Smooth muscle cell of the brain vasculature (primary cell): ENCODE data around the gene RUSF1.
"Not testable (repeated sequence)": the region's sequence is repeated elsewhere in the genome, so short reads cannot be mapped to it uniquely, and the experiment has no call there.

Experiments
- DNase-seq: peaks from one replicate; pipeline ENCODE4 v3.0.0-alpha.2; 2012; ENCODE audit warnings: low read depth, low spot score

The RUSF1 gene

DNA sequence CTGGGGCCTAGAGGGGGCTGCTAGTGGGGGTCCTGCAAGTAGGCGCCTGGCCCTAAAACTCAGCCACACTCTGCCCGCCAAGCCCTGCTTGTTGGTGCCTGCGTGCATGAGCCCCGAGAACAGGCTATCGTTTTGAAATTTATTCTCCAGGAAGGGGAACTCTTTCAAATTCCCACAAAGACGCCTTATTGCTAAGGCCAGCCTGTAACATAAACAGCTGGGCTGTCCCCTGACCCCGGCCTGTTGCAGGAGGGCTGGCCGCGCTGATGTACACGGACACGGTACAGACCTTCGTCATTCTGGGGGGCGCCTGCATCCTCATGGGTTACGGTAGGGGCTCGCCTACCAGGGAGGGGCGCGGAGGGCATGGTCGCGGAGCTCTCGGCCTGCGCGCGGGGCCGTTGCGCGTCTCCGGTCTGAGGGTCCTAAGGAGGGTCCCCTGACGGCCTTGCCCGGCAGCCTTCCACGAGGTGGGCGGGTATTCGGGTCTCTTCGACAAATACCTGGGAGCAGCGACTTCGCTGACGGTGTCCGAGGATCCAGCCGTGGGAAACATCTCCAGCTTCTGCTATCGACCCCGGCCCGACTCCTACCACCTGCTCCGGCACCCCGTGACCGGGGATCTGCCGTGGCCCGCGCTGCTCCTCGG, 21.0 kb downstream of the RUSF1 start:
- no peak for DNase-seq

DNA sequence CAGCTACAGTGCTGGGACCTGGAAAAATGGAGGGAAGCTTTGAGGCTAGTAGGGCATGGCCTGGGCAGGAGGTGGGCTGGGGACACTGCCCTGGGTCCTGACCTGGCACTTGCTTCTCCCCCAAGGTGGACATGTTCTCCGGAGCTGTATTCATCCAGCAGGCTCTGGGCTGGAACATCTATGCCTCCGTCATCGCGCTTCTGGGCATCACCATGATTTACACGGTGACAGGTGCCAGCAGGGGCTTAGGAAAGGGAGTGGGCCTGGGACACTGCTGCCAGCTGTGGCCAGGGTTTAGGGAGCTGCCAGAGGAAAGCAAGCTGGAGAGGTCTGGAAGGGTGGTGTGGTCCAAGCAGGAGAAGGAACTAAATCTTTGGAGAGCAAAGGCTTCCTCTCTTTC, 22.1 kb downstream of the RUSF1 start:
- DNase-seq, result no peak

DNA sequence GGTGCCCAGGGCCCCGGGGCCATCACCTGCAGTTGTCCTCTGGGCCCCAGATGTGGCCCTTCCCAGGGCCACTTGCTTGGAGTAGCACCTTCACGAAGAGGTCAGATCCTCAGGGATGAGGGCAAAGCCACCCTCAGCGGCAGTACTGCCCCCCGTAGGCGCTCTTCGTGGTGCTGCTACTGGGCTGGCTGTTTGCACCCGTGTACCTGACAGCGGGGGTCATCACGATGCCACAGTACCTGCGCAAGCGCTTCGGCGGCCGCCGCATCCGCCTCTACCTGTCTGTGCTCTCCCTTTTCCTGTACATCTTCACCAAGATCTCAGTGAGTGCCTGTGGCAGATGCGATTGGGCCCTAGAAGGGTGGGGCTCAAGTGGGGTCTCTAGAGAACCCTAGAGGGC, 22.6 kb downstream of the RUSF1 start:
- no peak for DNase-seq

DNA sequence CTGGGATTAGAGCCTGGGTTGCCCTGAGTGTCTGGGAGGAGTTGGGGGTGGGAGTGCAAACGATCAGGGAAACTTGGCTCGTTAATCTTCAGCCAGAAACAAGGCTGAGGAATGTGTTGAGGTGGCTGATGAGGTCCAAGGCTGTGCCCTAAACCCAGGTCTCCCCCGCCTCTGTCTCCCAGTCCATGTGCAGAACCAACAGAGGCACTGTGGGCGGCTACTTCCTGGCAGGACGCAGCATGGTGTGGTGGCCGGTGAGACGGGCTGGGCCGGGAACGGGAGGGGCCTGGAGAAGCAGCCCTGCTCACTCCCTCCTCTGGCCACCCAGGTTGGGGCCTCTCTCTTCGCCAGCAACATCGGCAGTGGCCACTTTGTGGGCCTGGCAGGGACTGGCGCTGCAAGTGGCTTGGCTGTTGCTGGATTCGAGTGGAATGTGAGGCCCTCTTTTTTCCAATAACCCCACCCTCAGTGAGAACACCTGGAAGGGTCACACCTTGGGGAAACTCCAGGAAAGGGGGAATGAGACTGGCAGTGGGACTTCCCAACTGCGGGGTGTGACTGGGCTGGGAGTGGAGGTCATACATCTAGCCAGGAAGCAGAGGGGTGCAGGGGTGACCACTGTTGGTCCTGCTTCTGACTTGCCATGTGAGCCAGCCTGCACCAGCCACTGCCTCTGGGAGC, 23.6 kb downstream of the RUSF1 start:
- DNase-seq, result no peak

DNA sequence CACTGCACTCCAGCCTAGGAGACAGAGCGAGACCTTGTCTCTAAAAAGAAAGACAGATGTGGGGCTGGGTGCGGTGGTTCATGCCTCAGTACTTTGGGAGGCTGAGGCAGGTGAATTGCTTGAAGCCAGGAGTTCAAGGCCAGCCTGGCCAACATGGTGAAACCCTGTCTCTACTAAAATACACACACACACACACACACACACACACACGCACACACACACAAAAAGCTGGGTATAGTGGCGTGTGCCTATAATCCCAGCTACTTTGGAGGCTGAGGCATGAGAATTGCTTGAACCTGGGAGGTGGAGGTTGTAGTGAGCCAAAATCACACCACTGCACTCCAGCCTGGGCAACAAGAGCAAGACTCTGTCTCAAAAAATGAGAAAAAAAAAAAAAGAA, 24.1 kb downstream of the RUSF1 start:
- DNase-seq, result not testable (repeated sequence)

DNA sequence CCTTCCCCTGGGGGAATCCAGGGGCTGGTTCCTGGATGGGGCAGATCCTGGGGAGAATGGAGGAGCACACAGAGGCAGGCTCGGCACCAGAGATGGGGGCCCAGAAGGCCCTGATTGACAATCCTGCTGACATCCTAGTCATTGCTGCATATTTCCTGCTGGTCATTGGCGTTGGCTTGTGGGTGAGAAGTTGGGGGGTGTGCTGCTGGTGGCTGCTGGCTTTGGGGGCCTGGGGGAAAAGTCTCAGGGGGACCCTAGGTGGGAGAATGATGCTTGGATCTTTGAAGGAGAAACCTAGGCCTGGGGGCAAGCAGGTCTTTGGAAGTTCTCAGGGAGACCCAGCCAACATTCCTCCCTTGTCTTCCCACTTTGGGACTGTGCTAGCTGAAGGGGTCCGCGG, 25.1 kb downstream of the RUSF1 start, which contains the start of gene SLC5A2:
TSS of gene SLC5A2 (plus strand) at position 43 of the 400 bp plus-strand sequence. CDS start at position 57, 14 bp downstream.
- DNase-seq, result no peak

DNA sequence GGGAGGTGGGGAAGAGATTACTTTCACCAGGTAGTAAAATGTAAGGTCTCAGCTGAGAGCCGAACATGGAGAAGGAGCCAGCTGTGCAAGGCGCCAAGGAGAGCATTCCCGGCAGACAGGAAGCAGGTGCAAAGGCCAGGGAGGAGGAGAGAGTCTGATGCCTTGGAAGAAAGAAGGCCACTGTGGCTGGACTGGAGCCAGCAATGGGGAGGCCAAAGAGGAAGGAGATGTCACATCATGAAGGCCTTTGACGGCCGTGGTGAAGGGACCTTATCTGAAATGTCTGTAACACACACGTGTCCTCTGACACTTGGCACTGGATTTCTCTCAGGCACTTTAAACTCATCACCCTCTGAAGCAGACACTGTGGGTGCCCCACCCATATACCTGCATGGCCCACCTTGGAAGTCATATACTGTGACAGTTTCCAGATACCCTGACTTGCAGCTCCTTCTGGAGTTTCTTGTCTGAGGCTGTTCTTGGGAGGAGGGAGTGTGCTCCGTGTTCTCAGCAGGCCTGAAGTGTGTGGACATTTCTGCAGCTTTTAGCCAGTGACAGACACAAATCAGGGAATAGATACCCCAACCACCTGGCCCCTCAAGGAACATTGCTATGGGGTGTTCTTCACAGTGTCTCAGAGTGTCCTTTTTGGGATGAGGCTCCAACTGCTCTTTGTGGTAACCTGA, 27.2 kb downstream of the RUSF1 start:
- DNase-seq, result no peak

DNA sequence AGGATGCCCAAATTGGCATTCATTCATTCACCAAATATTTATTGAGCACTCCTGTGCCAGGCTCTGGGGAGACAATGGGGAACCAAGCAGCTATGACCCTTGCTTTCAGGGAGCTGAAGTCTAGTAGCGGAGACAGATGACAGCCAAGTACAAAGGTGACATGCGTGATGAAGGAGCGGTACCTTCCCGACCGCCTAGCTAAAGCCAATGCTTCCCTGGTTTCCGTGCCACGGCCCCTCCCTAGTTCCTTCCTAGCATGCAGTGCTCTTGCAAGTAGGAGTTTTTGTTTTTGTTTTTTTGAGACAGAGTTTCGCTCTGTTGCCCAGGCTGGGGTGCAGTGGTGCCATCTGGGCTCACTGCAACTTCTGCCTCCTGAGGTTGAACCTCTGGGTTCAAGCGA, 28.4 kb downstream of the RUSF1 start:
- no peak for DNase-seq

DNA sequence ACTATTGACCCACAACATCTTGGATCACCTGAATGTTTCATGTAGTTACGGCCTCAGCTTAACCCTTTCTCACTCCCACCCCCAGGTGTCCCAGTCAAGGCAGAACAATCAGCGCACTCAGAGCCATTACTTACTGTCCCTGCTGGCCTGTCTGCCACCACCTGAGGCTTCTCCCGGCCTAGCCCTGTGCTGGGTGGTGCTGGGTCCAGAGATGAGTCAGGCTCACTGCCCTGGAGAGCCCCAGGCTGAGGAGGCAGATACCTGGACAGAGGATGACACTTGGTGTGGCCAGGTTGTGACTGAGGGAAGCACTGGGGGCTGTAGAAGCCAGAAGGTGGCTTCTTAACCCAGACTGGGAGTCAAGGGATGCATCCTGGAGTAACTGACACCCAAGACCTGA, 29.2 kb downstream of the RUSF1 start:
- DNase-seq, result no peak

DNA sequence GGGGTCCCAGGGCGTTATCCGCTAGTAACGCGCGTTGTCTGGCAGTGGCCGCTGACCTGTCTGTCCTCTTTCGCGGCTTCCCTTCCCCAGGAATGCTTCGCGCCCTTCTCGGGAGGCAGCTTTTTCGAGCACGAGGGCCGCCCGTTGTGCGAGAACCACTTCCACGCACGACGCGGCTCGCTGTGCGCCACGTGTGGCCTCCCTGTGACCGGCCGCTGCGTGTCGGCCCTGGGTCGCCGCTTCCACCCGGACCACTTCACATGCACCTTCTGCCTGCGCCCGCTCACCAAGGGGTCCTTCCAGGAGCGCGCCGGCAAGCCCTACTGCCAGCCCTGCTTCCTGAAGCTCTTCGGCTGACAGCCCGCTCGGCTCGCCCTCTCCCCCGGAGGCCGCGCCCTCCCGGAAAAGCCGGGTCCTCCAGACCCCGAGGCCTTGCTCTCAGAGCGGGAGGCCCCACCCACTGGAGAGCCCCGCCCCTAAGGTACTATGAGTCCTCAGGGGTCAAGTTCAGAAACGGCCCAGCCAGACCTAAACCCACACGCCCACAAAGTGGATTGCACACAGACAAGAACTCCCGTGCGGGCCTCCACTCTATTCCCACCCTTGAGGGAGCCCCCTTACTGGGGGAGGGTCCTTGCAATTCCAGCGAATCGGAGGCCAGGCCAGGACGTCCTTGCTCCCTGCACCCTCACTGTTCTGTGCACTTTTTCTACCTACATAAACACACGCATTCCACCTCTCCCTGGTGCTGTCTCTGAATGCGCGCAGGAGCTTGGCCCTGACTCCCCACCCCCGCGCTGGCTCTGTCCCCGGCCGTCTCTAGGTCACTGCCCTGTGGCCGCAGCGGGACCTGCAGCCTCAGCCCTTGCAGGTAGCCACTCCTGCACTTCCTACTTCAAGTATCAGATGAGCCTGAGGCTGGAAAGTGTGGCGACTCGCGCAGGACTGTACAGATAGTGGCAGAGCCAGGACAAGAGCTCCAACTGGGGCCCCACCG, 30.7 kb downstream of the RUSF1 start:
- no peak for DNase-seq

DNA sequence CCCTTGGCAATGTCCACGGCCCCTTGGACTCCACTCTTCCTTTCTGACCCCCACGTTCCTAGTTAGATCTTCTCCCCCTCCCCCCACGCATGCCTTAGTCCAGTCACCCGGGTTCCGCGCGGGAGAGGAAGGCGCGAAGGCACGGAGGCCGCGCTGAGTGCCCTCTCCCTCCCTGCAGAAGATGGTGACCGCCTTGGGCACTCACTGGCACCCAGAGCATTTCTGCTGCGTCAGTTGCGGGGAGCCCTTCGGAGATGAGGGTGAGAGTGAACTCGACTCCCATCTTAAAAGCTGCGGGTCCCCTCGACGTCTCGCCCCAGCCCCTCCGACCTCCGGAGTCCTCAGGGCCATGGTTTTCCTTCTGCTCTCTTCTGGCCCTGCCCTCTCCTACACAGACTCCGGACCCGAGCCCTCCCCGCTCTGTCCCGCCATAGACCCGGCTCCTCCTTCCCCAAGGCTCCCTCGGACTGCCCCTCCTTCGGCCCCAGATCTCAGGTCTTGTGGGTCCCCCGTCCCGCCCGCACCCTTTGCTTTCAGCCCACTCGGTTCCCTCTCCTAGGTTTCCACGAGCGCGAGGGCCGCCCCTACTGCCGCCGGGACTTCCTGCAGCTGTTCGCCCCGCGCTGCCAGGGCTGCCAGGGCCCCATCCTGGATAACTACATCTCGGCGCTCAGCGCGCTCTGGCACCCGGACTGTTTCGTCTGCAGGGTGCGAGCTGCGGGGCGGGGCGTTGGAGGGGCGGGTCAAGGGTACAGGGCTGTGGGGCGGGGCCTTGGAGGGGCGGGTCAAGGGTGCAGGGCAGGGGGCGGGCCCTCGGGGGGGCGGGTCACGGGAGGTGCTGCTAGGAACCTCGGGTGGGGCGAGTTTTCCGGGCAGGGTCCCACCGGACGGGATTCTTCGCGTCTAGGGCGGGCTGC, 31.6 kb downstream of the RUSF1 start:
- no peak for DNase-seq

DNA sequence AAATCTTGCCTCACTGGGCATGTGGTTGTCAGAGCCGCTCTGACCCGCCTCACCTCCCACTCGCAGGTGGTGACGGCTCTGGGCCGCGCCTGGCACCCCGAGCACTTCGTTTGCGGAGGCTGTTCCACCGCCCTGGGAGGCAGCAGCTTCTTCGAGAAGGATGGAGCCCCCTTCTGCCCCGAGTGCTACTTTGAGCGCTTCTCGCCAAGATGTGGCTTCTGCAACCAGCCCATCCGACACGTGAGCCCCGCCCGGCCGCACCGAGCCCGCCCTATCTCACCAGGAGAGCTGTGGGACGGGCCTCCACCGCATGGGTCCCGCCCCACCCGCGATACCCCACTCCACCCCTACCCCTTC, 32.3 kb downstream of the RUSF1 start:
- no peak for DNase-seq

DNA sequence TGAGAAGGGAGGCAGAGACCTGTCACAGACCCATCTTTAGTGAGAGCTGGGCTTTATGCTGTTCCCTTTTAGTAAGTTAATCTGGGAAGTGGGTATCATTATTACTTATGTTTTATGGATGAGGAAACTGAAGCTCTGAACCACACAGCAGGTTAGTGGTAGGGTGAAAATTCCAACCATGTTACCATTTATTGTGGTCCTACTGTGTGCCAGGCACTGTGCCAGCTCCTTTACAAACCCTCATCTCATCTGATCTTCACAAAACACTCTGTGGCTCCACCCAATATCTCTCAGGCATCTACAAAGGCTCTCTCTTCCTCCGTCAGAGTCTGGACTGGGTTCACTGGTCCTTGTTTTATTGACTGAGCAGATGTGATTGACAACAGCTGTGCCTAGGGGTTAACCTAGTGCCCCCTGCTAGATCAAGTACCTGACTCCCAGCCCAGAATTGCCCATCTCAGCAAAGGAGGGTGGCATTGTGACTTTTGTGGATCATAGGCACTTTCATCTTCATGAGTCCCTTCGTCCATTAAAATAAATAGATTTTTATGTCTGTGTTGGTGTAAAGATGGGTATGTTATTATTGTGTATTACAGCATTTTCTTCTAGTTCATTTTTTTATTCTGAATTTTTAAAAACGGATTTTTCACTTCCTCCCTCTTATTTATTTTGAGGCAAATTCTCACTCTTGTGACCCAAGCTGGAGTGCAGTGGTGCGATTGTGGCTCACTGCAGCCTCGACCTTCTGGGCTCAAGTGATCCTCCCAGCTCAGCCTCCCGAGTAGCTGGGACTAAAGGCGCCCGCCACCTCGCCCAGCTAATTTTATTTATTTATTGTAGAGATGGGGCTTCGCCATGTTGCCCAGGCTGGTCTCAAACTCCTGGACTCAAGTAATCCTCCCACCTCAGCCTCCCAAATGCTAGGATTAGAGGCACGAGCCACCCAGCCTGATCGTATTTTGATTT, 33.1 kb downstream of the RUSF1 start:
- DNase-seq, result no peak

DNA sequence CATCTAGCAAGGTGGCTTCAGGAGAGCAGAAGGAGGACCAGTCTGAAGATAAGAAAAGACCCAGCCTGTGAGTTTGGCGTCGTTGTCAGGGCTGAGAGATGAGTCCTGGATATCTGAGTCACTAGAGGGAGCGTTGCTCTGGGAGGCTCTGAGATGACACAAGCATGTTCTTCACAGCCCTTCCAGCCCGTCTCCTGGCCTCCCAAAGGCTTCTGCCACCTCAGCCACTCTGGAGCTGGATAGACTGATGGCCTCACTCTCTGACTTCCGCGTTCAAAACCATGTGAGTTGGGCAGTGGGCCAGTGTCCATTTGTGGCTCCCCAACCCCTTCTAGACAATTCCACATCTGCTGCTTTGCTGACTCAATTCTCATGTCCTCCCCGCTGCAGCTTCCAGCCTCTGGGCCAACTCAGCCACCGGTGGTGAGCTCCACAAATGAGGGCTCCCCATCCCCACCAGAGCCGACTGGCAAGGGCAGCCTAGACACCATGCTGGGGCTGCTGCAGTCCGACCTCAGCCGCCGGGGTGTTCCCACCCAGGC, 33.9 kb downstream of the RUSF1 start:
- DNase-seq, result no peak

DNA sequence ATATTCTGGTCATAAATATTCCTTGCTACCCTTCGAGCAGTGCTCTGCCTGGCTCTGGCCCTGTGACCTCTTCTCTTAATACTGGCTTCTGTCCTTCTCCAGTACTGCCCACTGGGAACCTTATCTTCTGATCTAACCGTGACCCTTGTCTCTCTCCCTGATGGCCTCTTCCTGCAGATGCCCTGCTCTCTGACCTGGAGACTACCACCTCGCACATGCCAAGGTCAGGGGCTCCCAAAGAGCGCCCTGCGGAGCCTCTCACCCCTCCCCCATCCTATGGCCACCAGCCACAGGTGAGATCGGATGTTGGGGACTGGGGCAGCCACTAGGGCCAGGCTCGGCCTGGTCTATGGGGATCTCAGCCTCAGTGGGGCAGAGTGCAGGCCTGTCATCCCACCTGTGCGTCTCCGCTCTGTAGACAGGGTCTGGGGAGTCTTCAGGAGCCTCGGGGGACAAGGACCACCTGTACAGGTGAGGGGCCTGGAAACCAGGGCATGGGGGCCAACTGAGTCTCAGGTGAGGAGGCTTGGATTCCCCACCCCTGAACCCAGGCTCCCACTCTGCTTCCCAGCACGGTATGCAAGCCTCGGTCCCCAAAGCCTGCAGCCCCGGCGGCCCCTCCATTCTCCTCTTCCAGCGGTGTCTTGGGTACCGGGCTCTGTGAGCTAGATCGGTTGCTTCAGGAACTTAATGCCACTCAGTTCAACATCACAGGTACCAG, 34.8 kb downstream of the RUSF1 start:
- no peak for DNase-seq

DNA sequence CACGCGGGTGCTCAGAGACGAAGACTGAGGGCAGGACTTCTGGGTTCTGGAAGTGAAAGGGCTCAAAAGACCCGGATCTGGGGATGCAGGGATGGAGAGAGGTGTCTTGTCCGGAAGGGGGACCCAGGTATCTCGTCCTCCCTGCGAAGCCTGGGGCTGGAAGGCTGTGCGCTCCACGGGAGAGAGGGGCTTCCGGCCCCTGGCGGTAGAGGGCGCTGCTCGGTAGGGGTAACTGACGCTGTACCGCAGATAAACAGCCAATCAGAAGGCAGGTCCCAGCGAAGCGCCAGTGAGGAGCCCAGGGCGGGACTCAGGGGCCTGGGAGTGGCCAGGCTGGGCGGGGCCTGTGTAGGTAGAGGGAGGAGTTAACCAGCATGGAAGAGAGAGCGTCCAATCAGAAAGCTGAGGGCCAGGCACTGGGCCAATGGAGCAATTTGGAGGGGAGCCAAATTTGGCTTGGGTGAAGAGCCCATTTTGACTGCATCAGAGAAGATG, 35.4 kb downstream of the RUSF1 start:
- DNase-seq, result peak; percentile 69

DNA sequence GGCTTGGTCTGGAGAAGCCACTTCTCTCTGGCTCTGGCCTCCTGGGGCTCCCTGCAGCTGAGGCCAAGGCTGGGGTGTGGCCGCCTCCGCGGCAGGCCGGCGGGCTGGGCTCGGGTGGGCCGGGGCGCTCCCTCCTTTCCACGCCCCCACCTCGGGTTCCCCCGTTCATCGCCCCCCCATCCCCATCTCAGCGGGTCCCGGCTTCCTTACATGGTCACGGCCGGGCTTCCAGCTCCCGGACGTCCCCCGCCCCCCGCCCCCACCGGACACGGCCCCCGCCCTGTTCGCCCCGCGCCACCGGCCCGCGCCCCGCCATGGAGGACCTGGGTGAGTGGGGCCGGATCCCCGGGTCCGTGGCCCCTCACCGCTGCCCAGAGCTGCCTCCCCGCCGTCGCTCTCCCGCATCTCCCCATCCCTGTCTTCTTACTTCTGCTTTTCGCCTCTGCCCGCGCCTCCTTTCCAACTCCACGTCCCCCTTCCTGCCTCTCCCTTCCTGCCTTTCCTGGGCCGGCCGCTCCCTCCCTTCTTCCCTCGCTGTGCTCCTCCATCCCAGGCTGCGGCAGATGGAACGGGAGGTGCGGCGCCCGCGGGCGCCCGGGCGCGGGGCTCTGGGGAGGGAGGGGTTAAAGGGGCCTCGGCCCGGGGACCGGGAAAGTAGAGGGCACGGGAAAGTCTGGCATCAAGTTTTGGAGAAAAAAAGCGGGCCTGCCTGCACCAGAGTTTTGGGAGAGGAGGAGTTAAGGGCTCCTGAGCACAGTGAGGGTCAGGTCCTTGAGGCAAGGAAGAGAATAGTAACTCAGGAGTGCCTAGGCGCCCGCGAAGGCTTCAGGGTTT, 36.1 kb downstream of the RUSF1 start, which contains the start of gene TGFB1I1:
TSS of gene TGFB1I1 (plus strand) at position 278 of the 834 bp plus-strand sequence. CDS start at position 315, 37 bp downstream.
- DNase-seq, result no peak
